Retinal pigment epithelial cell (primary cell): ENCODE results near the gene KY.

Experiments used
- DNase-seq: peaks from one replicate; pipeline ENCODE4 v3.0.0-alpha.2; 2010; ENCODE audit warnings: low read depth
- H3K4me3 ChIP-seq: 2 replicates; pipeline ENCODE4 v1.5.1; 2011; ENCODE audit warnings: mild to moderate bottlenecking, low read length, control low read depth, moderate library complexity
- CTCF ChIP-seq: conservative IDR thresholded peaks from 2 replicates; pipeline ENCODE4 v1.5.1; 2011; ENCODE audit warnings: low read depth, low read length, control low read depth, inconsistent platforms

KY gene

GRCh38 chr3:134643150-134643675, 7.6 kb downstream of the KY start:
- no peak for DNase-seq
- H3K4me3 ChIP-seq = no peak overlapping the region
- no peak for TF ChIP-seq CTCF

- no peak for DNase-seq
- H3K4me3 ChIP-seq = no peak overlapping the region
- TF ChIP-seq CTCF = no peak
Measured at GRCh38 chr3:134642445-134643149, 8.2 kb downstream of the KY start.

- DNase-seq = no peak
- TF ChIP-seq CTCF = no peak
- no peak overlapping the region for H3K4me3 ChIP-seq
Measured at GRCh38 chr3:134641671-134642300, 9.0 kb downstream of the KY start.

GRCh38 chr3:134640872-134641470, 9.9 kb downstream of the KY start:
- H3K4me3 ChIP-seq = no peak overlapping the region
- peak; percentile 75 for TF ChIP-seq CTCF
- DNase-seq = no peak

GRCh38 chr3:134640378-134640777, 10.4 kb downstream of the KY start:
- H3K4me3 ChIP-seq = no peak overlapping the region
- DNase-seq = no peak
- TF ChIP-seq CTCF = no peak

- no peak overlapping the region for H3K4me3 ChIP-seq
- no peak for DNase-seq
- TF ChIP-seq CTCF = no peak
Measured at GRCh38 chr3:134638385-134639030, 12.3 kb downstream of the KY start.
